Body of pancreas (tissue), 4 donors: ENCODE data around the gene HEBP1. TPM values are rescaled to one million over a fixed set of nuclear protein-coding genes. Genes with fewer than 3 reads are reported as not detected.

Experiments used
- ATAC-seq: fragments of 150-250 bp; one replicate; pipeline ENCODE4 v1.9.1; 2016
- DNase-seq, 4 donors: peaks; one replicate each; pipeline ENCODE4 v3.0.0-alpha.2; 2019
- H3K27ac ChIP-seq, 4 donors: fragments of 200-600 bp; sonication (generic); 1 replicate in 3 of 4; 2 replicates in 1 of 4; pipeline versions ENCODE4 v1.5.1 to v1.6.1; 2016 to 2019; ENCODE audit warnings: mild to moderate bottlenecking in 1 of 4, mixed read lengths in 1 of 4, moderate library complexity in 1 of 4
- H3K27me3 ChIP-seq, 2 donors: fragments of 200-600 bp; sonication (generic); one replicate each; pipeline ENCODE4 v1.6.0; 2016; ENCODE audit warnings: mild to moderate bottlenecking in 1 of 2
- H3K36me3 ChIP-seq, 2 donors: fragments of 200-600 bp; sonication (generic); replicated peaks in 1 of 2; 2 replicates each; pipeline ENCODE4 v1.5.1; 2016; ENCODE audit warnings: low read depth in 2 of 2; ENCODE audit not compliant: insufficient read depth in 1 of 2
- H3K4me1 ChIP-seq: fragments of 200-600 bp; sonication (generic); one replicate; pipeline ENCODE4 v1.6.0; 2016
- H3K4me3 ChIP-seq, 2 donors: fragments of 200-600 bp; sonication (generic); 1 replicate in 1 of 2; 2 replicates in 1 of 2; pipeline ENCODE4 v1.5.1; 2016 to 2019
- H3K9me3 ChIP-seq, 3 donors: fragments of 200-600 bp; sonication (generic); 1 replicate in 2 of 3; 2 replicates in 1 of 3; pipeline ENCODE4 v1.5.1; 2016
- POLR2A ChIP-seq, 3 donors: fragments of 450-650 bp; IDR thresholded peaks; one replicate each; pipeline ENCODE4 v1.6.1; 2016; ENCODE audit warnings: antibody characterized with exemption in 3 of 3, mild to moderate bottlenecking in 2 of 3
- WGBS, 2 donors: methylation state at CpG; one replicate each; pipeline ENCODE4 v1.1.5; 2017; 5-methylcytosine and 5-hydroxymethylcytosine counted together
- intact Hi-C: fragments of 100-400 bp; cut with DNase I; formaldehyde crosslinking; loops from one replicate; pipeline ENCODE4 v1.15.1; 2023
- total RNA-seq, 2 donors: library from RNA; depleted of rRNA; stranded (reverse); fragments of >200 nt; gene quantifications; one replicate each; pipeline ENCODE4 v1.1.0, GENCODE V29; 2016
- TF ChIP-seq, protein P1 (sequence below), 7 experiments: fragments of 450-650 bp in 4 of 7; fragments of 200-600 bp in 3 of 7; sonication (generic) in 3 of 7; IDR thresholded peaks; one replicate each; pipeline ENCODE4 v1.5.1; 2016 to 2019; ENCODE audit warnings: antibody characterized with exemption in 7 of 7

The HEBP1 gene
- total RNA-seq, 2 donors from 2014 or later, result 19.4 to 28.8 TPM

DNA sequence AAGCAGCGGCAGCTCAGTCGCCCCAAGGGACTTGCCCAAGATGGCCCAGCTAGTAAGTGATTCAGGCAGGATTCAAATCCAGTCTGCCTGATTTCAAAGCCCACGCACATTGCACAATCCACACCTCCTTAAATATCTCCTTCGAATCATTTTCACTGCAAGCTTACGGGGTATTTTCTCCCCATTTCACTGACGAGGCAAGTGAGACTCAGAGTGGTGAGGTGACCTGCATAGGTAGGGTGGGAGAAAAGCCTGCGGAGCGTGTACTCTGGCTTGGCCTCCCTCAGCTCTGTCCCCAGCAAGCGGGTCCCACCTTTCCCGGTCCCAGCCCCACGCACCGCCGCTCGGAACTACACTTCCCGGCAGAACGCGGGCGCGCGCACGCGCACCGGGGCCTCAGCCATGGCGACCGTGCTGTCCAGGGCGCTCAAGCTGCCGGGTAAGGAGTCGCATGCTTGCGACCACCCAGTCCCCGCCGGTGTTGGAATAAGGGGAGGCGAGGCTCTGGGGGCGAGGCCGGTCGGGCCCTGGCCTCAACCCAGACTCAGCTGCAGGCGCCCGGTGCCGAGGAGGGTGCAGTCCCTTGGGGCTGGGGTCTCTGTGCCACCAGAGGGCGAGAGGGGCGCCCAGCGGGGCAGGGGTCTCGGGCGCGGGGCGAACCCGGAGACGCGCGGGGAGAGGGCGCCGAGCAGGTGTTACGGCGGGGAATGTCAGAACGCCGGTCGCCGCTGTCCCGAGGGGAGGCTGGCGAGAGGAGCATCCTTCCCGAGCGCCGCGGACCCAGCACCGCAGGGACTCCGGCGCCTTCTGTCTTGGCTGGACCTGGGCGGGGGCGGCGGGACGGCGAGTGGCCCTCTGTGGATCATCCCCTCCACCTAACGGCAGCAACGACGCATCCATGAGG, 44.2 kb upstream of the HEBP1 start, which contains the start of gene FAM234B:
Gene FAM234B, plus strand, starts transcription at position 380 of the 904 bp plus-strand sequence. Its CDS starts 23 bp downstream, at position 403.
- Histone ChIP-seq H3K27me3 (no peaks in the 10 kb centered on the region), H3K9me3 (no peaks in the 10 kb centered on the region), H3K36me3 (no peaks in the 10 kb centered on the region), H3K27ac (peak within 1 kb of the TSS in 3 of 4 donors; percentile 22 to 59 (median 34)), H3K4me1 (peaks cover 10% of the 10 kb centered on the region), H3K4me3 (peak within 1 kb of the TSS; percentile 81 to 100)
- intact Hi-C loops, result no loop called here
- peak; percentile 95 for ATAC-seq
- peak in 2 of 3 donors; percentile 45 to 50 for TF ChIP-seq POLR2A (IDR thresholded peaks at IDR 0.05)
- TF ChIP-seq, protein P1, sequence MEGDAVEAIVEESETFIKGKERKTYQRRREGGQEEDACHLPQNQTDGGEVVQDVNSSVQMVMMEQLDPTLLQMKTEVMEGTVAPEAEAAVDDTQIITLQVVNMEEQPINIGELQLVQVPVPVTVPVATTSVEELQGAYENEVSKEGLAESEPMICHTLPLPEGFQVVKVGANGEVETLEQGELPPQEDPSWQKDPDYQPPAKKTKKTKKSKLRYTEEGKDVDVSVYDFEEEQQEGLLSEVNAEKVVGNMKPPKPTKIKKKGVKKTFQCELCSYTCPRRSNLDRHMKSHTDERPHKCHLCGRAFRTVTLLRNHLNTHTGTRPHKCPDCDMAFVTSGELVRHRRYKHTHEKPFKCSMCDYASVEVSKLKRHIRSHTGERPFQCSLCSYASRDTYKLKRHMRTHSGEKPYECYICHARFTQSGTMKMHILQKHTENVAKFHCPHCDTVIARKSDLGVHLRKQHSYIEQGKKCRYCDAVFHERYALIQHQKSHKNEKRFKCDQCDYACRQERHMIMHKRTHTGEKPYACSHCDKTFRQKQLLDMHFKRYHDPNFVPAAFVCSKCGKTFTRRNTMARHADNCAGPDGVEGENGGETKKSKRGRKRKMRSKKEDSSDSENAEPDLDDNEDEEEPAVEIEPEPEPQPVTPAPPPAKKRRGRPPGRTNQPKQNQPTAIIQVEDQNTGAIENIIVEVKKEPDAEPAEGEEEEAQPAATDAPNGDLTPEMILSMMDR (IDR thresholded peaks at IDR 0.05), result peak in 3 of 7 experiments; percentile 2 to 15 (median 11)
- WGBS, 2 donors, result 1 to 2% methylated on average over 28 to 74 of the region's 74 CpGs
- peak; percentile 73 to 81 (median 78) for DNase-seq

DNA sequence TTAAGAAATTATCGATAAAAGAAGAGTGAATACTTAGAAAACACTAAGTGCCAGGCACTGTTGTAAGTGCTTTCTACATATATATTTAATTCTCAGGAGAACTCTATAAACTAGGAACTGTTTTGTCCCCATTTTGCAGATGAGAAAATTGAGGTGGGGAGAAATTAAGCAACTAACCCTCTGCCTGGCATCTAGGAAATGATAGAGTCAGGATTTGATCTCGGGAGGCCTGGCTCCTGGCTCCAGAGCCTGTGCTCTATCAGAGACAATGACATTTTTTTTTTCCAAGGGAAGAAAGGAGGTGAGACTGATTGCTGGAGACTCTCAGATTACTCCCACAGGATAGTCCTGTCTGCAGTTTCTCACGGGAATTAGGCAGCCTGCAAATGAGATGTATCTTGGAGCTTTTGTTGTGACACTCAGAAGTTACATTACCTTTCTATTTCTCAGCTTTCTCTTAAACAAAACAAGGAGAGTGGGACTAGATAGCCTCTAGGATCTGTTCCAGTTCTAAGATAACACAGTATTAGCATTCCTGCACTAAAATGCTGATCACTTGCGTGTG, 42.7 kb upstream of the HEBP1 start:
- ATAC-seq, result no peak
- 66 to 68% methylated on average over 4 of the region's 4 CpGs for WGBS, 2 donors
- Histone ChIP-seq H3K36me3 (no peaks in the 10 kb centered on the region), H3K4me3 (no peak overlapping the region), H3K27ac (no peak overlapping the region), H3K9me3 (no peaks in the 10 kb centered on the region), H3K4me1 (peaks cover 10% of the 10 kb centered on the region), H3K27me3 (no peaks in the 10 kb centered on the region)
- no peak for TF ChIP-seq POLR2A (IDR thresholded peaks at IDR 0.05)
- TF ChIP-seq, protein P1 (IDR thresholded peaks at IDR 0.05), result no peak
- intact Hi-C loops, result no loop called here
- no peak for DNase-seq

DNA sequence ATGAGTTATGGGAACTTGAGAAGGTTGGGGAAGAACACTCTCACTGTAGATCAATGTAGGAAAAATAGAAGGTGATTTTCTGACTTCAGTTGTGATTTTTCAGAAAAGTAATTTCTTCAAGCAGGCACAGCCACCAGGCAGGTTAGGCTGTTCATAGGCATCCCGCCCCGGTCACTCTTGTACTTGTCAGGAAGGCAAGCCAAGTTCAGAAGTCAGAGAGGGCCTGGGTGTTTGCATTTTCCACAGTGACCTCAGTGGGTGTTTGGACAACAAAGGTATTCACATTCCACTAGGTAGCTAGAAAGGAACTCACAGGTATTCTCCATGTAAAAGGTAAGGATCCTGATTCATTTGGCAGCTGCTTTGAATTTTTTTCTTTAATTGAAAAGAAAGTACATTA, 41.2 kb upstream of the HEBP1 start:
- ATAC-seq, result no peak
- Histone ChIP-seq H3K27me3 (no peaks in the 10 kb centered on the region), H3K4me1 (peaks cover 10% of the 10 kb centered on the region), H3K36me3 (no peaks in the 10 kb centered on the region), H3K4me3 (no peak overlapping the region), H3K9me3 (no peaks in the 10 kb centered on the region), H3K27ac (no peak overlapping the region)
- TF ChIP-seq, protein P1 (IDR thresholded peaks at IDR 0.05), result no peak
- TF ChIP-seq POLR2A (IDR thresholded peaks at IDR 0.05), result no peak
- WGBS, 2 donors, result 80 to 85% methylated on average over 2 of the region's 2 CpGs
- no peak for DNase-seq
- intact Hi-C loops, result no loop called here

DNA sequence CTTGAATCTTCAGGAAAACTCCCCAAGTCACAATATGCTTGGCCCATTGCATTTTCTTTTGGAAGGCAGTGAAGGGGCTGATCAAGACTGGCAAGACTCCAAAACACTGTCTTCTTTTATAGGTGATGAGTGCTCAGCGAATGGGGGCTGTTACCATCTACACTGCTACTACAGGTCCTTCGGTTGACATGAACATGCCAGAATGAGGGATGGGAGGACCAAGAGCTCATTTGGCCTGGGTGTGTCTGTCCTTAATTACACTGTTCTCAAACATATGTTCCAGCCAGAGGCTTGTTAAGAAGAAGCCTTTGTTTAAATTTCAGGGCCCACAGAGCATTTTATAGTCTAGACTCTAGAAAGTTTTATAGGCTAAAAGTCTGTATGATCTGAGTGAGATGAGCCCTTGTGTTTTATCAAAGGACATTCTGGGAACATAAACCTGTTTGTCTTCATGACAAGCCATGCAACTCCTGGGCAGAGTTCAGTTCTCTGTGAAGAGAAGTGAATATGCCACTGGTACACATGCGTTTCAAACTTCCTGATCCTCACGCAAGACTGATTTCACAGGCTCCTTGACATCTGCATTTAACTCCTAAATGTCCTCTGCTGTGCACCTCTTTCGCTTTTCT, 39.4 kb upstream of the HEBP1 start:
- peaks cover 6% of the 10 kb centered on the region for H3K4me1 ChIP-seq

More for the DNA sequence above, 39.4 kb upstream of the HEBP1 start:
- ATAC-seq (no peak), DNase-seq (no peak)
- TF ChIP-seq, protein P1 (IDR thresholded peaks at IDR 0.05), result no peak
- no peak for TF ChIP-seq POLR2A (IDR thresholded peaks at IDR 0.05)
- WGBS, 2 donors, result 56 to 64% methylated on average over 5 of the region's 5 CpGs
- no peaks in the 10 kb centered on the region for H3K36me3 ChIP-seq
- no peak overlapping the region for H3K27ac ChIP-seq
- H3K27me3 ChIP-seq, result no peaks in the 10 kb centered on the region
- intact Hi-C loops, result no loop called here
- H3K9me3 ChIP-seq, result no peaks in the 10 kb centered on the region
- H3K4me3 ChIP-seq, result no peak overlapping the region
